ENCODE results near the gene SLC4A2.

SLC4A2 gene

GRCh38 chr7:151107882-151108281, 48.5 kb downstream of the SLC4A2 start:
- no peak for ATAC-seq
- no peak for TF ChIP-seq ZNF8 (CRISPR knock-in tag; IDR thresholded peaks at IDR 0.05)
- no peak for TF ChIP-seq ZFP3 (CRISPR knock-in tag; IDR thresholded peaks at IDR 0.05)
- TF ChIP-seq ZNF70 (CRISPR knock-in tag; IDR thresholded peaks at IDR 0.05), result no peak
- TF ChIP-seq ZC3H10 (CRISPR knock-in tag; IDR thresholded peaks at IDR 0.05), result no peak
- no peak for TF ChIP-seq ESRRG (CRISPR knock-in tag; IDR thresholded peaks at IDR 0.05)
- no peak for TF ChIP-seq PATZ1 (CRISPR knock-in tag; IDR thresholded peaks at IDR 0.05; ENCODE audit: borderline replicate concordance)
- TF ChIP-seq, protein P1, sequence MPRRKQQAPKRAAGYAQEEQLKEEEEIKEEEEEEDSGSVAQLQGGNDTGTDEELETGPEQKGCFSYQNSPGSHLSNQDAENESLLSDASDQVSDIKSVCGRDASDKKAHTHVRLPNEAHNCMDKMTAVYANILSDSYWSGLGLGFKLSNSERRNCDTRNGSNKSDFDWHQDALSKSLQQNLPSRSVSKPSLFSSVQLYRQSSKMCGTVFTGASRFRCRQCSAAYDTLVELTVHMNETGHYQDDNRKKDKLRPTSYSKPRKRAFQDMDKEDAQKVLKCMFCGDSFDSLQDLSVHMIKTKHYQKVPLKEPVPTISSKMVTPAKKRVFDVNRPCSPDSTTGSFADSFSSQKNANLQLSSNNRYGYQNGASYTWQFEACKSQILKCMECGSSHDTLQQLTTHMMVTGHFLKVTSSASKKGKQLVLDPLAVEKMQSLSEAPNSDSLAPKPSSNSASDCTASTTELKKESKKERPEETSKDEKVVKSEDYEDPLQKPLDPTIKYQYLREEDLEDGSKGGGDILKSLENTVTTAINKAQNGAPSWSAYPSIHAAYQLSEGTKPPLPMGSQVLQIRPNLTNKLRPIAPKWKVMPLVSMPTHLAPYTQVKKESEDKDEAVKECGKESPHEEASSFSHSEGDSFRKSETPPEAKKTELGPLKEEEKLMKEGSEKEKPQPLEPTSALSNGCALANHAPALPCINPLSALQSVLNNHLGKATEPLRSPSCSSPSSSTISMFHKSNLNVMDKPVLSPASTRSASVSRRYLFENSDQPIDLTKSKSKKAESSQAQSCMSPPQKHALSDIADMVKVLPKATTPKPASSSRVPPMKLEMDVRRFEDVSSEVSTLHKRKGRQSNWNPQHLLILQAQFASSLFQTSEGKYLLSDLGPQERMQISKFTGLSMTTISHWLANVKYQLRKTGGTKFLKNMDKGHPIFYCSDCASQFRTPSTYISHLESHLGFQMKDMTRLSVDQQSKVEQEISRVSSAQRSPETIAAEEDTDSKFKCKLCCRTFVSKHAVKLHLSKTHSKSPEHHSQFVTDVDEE (CRISPR knock-in tag; IDR thresholded peaks at IDR 0.05), result no peak
- no peak for TF ChIP-seq POU6F1 (CRISPR knock-in tag; IDR thresholded peaks at IDR 0.05; ENCODE audit: borderline replicate concordance, low read depth)
- no peak for TF ChIP-seq CREB5 (CRISPR knock-in tag; IDR thresholded peaks at IDR 0.05; ENCODE audit: low read depth)
- TF ChIP-seq ZFP30 (CRISPR knock-in tag; IDR thresholded peaks at IDR 0.05), result no peak
- no peak for TF ChIP-seq CSDC2 (CRISPR knock-in tag; IDR thresholded peaks at IDR 0.05)
- TF ChIP-seq GLIS3 (CRISPR knock-in tag; IDR thresholded peaks at IDR 0.05), result no peak
- no peak for TF ChIP-seq OSR1 (CRISPR knock-in tag; IDR thresholded peaks at IDR 0.05)
- no peak for TF ChIP-seq SNAI2 (CRISPR knock-in tag; IDR thresholded peaks at IDR 0.05)
- TF ChIP-seq BACH2 (CRISPR knock-in tag; IDR thresholded peaks at IDR 0.05; ENCODE audit: borderline replicate concordance), result no peak
- TF ChIP-seq RARB (CRISPR knock-in tag; IDR thresholded peaks at IDR 0.05), result no peak
- TF ChIP-seq ISL1 (CRISPR knock-in tag; IDR thresholded peaks at IDR 0.05), result no peak
- no peak for TF ChIP-seq CSRNP3 (CRISPR knock-in tag; IDR thresholded peaks at IDR 0.05)
- no peak for TF ChIP-seq TOX (CRISPR knock-in tag; IDR thresholded peaks at IDR 0.05; ENCODE audit: borderline replicate concordance)
- TF ChIP-seq TCF4 (CRISPR knock-in tag; IDR thresholded peaks at IDR 0.05; ENCODE audit: borderline replicate concordance), result no peak

DNA sequence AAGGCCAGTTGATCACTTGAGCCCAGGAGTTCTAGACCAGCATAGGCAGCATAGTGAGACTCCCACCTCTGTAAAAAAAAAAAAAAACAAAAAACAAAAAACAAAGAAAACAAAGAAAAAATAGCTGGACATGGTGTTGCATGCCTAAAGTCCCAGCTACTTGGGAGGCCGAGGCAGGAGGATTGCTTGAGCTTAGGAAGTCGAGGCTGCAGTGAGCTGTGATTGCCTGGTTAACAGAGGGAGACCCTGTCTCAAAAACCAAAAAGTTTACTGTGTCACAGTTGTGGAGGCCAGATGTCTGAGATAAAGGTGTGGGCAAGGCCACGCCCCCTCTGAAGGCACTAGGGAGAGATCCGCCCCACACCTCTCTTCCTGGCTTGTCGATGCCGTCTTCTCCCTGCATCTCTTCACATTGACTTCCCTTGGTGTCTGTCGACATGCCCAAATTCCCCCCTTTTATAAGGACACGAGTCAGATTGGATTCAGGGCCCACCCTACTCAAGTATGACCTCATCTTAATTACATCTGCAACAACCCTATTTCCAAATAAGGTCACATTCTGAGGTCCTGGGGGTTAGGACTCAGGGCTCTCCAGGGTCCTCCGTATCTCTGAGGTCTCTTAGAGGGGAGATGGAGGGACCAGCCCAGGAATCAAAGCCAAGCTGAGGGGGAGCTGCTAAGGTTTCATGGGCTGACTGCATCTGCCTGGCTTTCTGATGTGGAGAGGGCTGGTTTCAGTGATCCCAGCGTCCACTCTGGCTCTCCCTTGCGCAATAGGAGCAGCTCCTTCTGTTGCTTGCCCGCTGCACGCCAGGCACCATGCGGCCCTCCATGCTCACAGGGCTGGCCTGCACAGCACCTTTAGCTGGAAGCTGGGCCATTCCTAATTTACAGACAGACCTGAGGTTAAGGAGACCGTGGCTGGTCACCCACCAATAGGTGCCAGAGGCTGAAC, 50.0 kb downstream of the SLC4A2 start:
- no peak for ATAC-seq
- TF ChIP-seq POU6F1 (CRISPR knock-in tag; IDR thresholded peaks at IDR 0.05; ENCODE audit: borderline replicate concordance, low read depth), result no peak
- no peak for TF ChIP-seq ZNF70 (CRISPR knock-in tag; IDR thresholded peaks at IDR 0.05)
- no peak for TF ChIP-seq CREB5 (CRISPR knock-in tag; IDR thresholded peaks at IDR 0.05; ENCODE audit: low read depth)
- TF ChIP-seq TCF4 (CRISPR knock-in tag; IDR thresholded peaks at IDR 0.05; ENCODE audit: borderline replicate concordance), result no peak
- no peak for TF ChIP-seq PATZ1 (CRISPR knock-in tag; IDR thresholded peaks at IDR 0.05; ENCODE audit: borderline replicate concordance)
